GM10248 (cell line): Measurements from ENCODE around the gene NR2F1.

Source experiments
- CTCF ChIA-PET: fragments of 300-600 bp; sonication (Branson Sonifier 250); formaldehyde crosslinking; extraction: SDS; loops from one replicate; lab custom pipeline; 2021; ENCODE audit warnings: antibody characterized with exemption; lab: Yijun Ruan, JAX
- POLR2A ChIA-PET: fragments of 350-650 bp; sonication (Branson Sonifier 250); formaldehyde crosslinking; extraction: SDS; loops from one replicate; lab custom pipeline; 2020; ENCODE audit warnings: antibody characterized with exemption; lab: Yijun Ruan, JAX
- DNase-seq: peaks from one replicate; pipeline ENCODE4 v3.0.0; 2012; ENCODE audit errors: extremely low spot score
- CTCF ChIP-seq: IDR thresholded peaks from 2 replicates; pipeline ENCODE4 v1.5.1; 2012; ENCODE audit warnings: mild to moderate bottlenecking, low read depth; ENCODE audit errors: extremely low read depth, missing control alignments, control extremely low read depth

Gene NR2F1

GRCh38 chr5:93603793-93604643, 21.0 kb downstream of the NR2F1 start:
- ChIA-PET POLR2A (no interaction called here), CTCF (no interaction called here)
- no peak for TF ChIP-seq CTCF
- DNase-seq, result no peak

GRCh38 chr5:93604644-93605515, 21.9 kb downstream of the NR2F1 start:
- CTCF ChIA-PET, result no interaction called here

GRCh38 chr5:93606382-93606752, 23.3 kb downstream of the NR2F1 start:
- ChIA-PET POLR2A (no interaction called here), CTCF (interaction anchor here (1.3 to 4.1 kb wide), 5 partner anchors 8 to 1131 kb away, joined by 3 to 33 read pairs (median 13); no protein-coding TSS in a partner anchor)
- TF ChIP-seq CTCF, result no peak
- no peak for DNase-seq

More at GRCh38 chr5:93604644-93605515, 21.9 kb downstream of the NR2F1 start:
- DNase-seq, result no peak
- TF ChIP-seq CTCF, result no peak
- POLR2A ChIA-PET, result no interaction called here

- ChIA-PET CTCF (interaction anchor here (1.1 to 4.1 kb wide), 16 partner anchors 9 to 1243 kb away, joined by 3 to 33 read pairs (median 4); no protein-coding TSS in a partner anchor), POLR2A (no interaction called here)
- peak; percentile 81 for TF ChIP-seq CTCF
- DNase-seq, result no peak
Observed at GRCh38 chr5:93607367-93608258, 24.6 kb downstream of the NR2F1 start.

- ChIA-PET POLR2A (no interaction called here), CTCF (interaction anchor here (1.0 to 4.1 kb wide), 6 partner anchors 10 to 192 kb away, joined by 3 to 33 read pairs (median 13); no protein-coding TSS in a partner anchor)
- no peak for TF ChIP-seq CTCF
- no peak for DNase-seq
Observed at GRCh38 chr5:93608855-93609254, 25.8 kb downstream of the NR2F1 start.
